HepG2 (cell line): Measurements from ENCODE around the gene ENKUR. TPM values are rescaled to one million over a fixed set of nuclear protein-coding genes. Genes with fewer than 3 reads are reported as not detected.

Experiments
- ATAC-seq: fragments of 200-7000 bp; cut with Tn5 transposase; 3 replicates; pipeline ENCODE4 v1.9.1; 2020; ENCODE audit warnings: mild to moderate bottlenecking, moderate library complexity
- BruUV-seq: library from RNA; stranded (reverse); fragments of 400-500 nt; replicated peaks from 2 replicates; lab custom pipeline; 2021; lab: Mats Ljungman, UMichigan
- CTCF ChIA-PET: fragments of 300-600 bp; formaldehyde crosslinking; extraction: SDS; loops from one replicate; lab custom pipeline; 2021; ENCODE audit warnings: low total read pairs, inconsistent platforms, low intra/inter-chr PET ratio; lab: Yijun Ruan, JAX
- POLR2A ChIA-PET: fragments of 350-600 bp; sonication (Branson Sonifier 250); formaldehyde crosslinking; loops from one replicate; lab custom pipeline; 2020; ENCODE audit warnings: antibody characterized with exemption, inconsistent platforms; lab: Yijun Ruan, JAX
- DNase-seq: peaks from one replicate; pipeline ENCODE4 v3.0.0-alpha.2; 2015; ENCODE audit warnings: low spot score
- FAIRE-seq: peaks from 3 replicates; lab custom pipeline; 2011; peaks lifted over from hg19 to GRCh38; lab: Jason Lieb, UNC
- H2AFZ ChIP-seq: one replicate; pipeline ENCODE4 v1.6.1; 2011; ENCODE audit warnings: low read length, inconsistent platforms
- H3K27ac ChIP-seq: fragments of 300-600 bp; 3 replicates; pipeline ENCODE4 v1.8.0; 2011; ENCODE audit warnings: mixed run types, mild to moderate bottlenecking, mixed read lengths, low read length, inconsistent platforms; ENCODE audit not compliant: insufficient read depth; ENCODE audit errors: extremely low read length
- H3K27me3 ChIP-seq, 2 experiments: fragments of 200-600 bp in 1 of 2; 2 replicates in 1 of 2; 3 replicates in 1 of 2; pipeline versions ENCODE4 v1.6.0 to v1.8.0; 2011; ENCODE audit warnings: low read length in 2 of 2, mild to moderate bottlenecking in 2 of 2, moderate library complexity in 2 of 2, inconsistent platforms in 1 of 2; ENCODE audit not compliant: insufficient read depth in 2 of 2, control insufficient read depth in 1 of 2
- H3K36me3 ChIP-seq, 2 experiments: fragments of 200-600 bp in 1 of 2; replicated peaks in 1 of 2; 2 replicates in 1 of 2; 3 replicates in 1 of 2; pipeline versions ENCODE4 v1.5.1 to v1.8.0; 2011; ENCODE audit warnings: low read length in 2 of 2, inconsistent platforms in 1 of 2; ENCODE audit not compliant: insufficient read depth in 2 of 2, control insufficient read depth in 1 of 2
- H3K4me1 ChIP-seq: 2 replicates; pipeline ENCODE4 v1.5.1; 2012; ENCODE audit warnings: low read length, inconsistent platforms; ENCODE audit not compliant: insufficient read depth
- H3K4me2 ChIP-seq: 2 replicates; pipeline ENCODE4 v1.6.0; 2011; ENCODE audit warnings: low read depth, low read length, inconsistent platforms
- H3K4me3 ChIP-seq, 3 experiments: fragments of 200-600 bp in 1 of 3; sonication (generic), shearing (Covaris generic) in 1 of 3; replicated peaks in 1 of 3; 2 replicates each; pipeline ENCODE4 v1.5.1; 2011 to 2016; ENCODE audit warnings: low read length in 3 of 3, inconsistent platforms in 2 of 3, low read depth in 2 of 3, mild to moderate bottlenecking in 2 of 3, control low read depth in 1 of 3, mixed read lengths in 1 of 3; ENCODE audit not compliant: insufficient read depth in 1 of 3
- H3K79me2 ChIP-seq: one replicate; pipeline ENCODE4 v1.6.1; 2011; ENCODE audit warnings: low read length, inconsistent platforms; ENCODE audit not compliant: insufficient read depth
- H3K9ac ChIP-seq: 2 replicates; pipeline ENCODE4 v1.6.0; 2011; ENCODE audit warnings: mild to moderate bottlenecking, low read depth, low read length, inconsistent platforms; ENCODE audit not compliant: insufficient read depth
- H3K9me3 ChIP-seq: 2 replicates; pipeline ENCODE4 v1.5.1; 2012; ENCODE audit warnings: mild to moderate bottlenecking, low read length
- H4K20me1 ChIP-seq: 2 replicates; pipeline ENCODE4 v1.6.0; 2011; ENCODE audit warnings: inconsistent platforms, mild to moderate bottlenecking, low read length, moderate library complexity; ENCODE audit not compliant: insufficient read depth
- CREB3 ChIP-seq: sonication (generic); formaldehyde crosslinking; IDR thresholded peaks from 2 replicates; pipeline ENCODE4 v1.5.0; 2020; ENCODE audit warnings: missing genetic modification reagents
- MED13 ChIP-seq: sonication (generic); formaldehyde crosslinking; IDR thresholded peaks from 2 replicates; pipeline ENCODE4 v1.5.0; 2020; ENCODE audit warnings: missing genetic modification reagents
- MIER3 ChIP-seq: IDR thresholded peaks from 2 replicates; pipeline ENCODE4 v1.6.1; 2016; ENCODE audit warnings: missing compliant biosample characterization, borderline replicate concordance
- NR2F1 ChIP-seq, 2 experiments: fragments of 450-650 bp in 1 of 2; formaldehyde crosslinking in 1 of 2; IDR thresholded peaks; 2 replicates each; pipeline versions ENCODE4 v1.5.0 to v1.6.1; 2016 to 2020; ENCODE audit warnings: mild to moderate bottlenecking in 1 of 2, missing compliant biosample characterization in 1 of 2, missing genetic modification reagents in 1 of 2, moderate library complexity in 1 of 2
- POLR2AphosphoS5 ChIP-seq: IDR thresholded peaks from 2 replicates; pipeline ENCODE4 v1.6.1; 2012; ENCODE audit warnings: low read depth, low read length
- SKI ChIP-seq: fragments of 450-650 bp; IDR thresholded peaks from one replicate; pipeline ENCODE4 v1.6.1; 2018; ENCODE audit warnings: mild to moderate bottlenecking; ENCODE audit not compliant: partially characterized antibody
- ZKSCAN5 ChIP-seq: sonication (generic); formaldehyde crosslinking; IDR thresholded peaks from 2 replicates; pipeline ENCODE4 v1.5.1; 2020; ENCODE audit warnings: mild to moderate bottlenecking, missing genetic modification reagents
- ZNF503 ChIP-seq: sonication (generic); formaldehyde crosslinking; IDR thresholded peaks from 2 replicates; pipeline ENCODE4 v1.4.0; 2020; ENCODE audit warnings: missing genetic modification reagents
- ZNF569 ChIP-seq: sonication (generic); formaldehyde crosslinking; IDR thresholded peaks from 2 replicates; pipeline ENCODE4 v1.5.0; 2020; ENCODE audit warnings: mild to moderate bottlenecking, missing genetic modification reagents, moderate library complexity, borderline replicate concordance
- ZNF724P ChIP-seq: sonication (generic); formaldehyde crosslinking; IDR thresholded peaks from 2 replicates; pipeline ENCODE4 v1.8.0; 2022; ENCODE audit warnings: missing genetic modification reagents, borderline replicate concordance
- in situ Hi-C: cut with HindIII; loops from 2 replicates; pipeline ENCODE4 v1.10.0; 2017; ENCODE audit warnings: low pct_unique_long_range_greater_than_20kb; ENCODE audit not compliant: extremely low pct_ligation_motif_present
- intact Hi-C: fragments of 100-400 bp; cut with micrococcal nuclease; formaldehyde crosslinking; loops from one replicate; pipeline ENCODE4 v1.10.0; 2022; ENCODE audit not compliant: unreplicated experiment
- polyA plus RNA-seq, 8 experiments: library from polyadenylated mRNA; depleted of rRNA in 3 of 8; stranded (reverse) in 7 of 8; unstranded in 1 of 8; fragments of >200 nt; fragmentation: Illumina TruSeq in 4 of 8; extraction: Trizol in 4 of 8; gene quantifications; 2 replicates each; pipeline versions ENCODE4 v1.2.1 to v1.2.3, GENCODE V29; 2011 to 2016; ENCODE audit warnings: low read depth in 4 of 8, missing spikeins in 1 of 8, mixed read lengths in 1 of 8; ENCODE audit not compliant: insufficient read depth in 1 of 8
- total RNA-seq, 5 experiments: library from RNA; depleted of rRNA; stranded (reverse); fragments of >200 nt; fragmentation: Illumina TruSeq; extraction: Trizol; gene quantifications; 2 replicates each; pipeline ENCODE4 v1.2.3, GENCODE V29; 2016; ENCODE audit warnings: low read depth in 1 of 5
- TF ChIP-seq, protein P1 (sequence below): IDR thresholded peaks from 2 replicates; pipeline ENCODE4 v1.6.1; 2016; ENCODE audit warnings: low read depth
- TF ChIP-seq, protein P2 (sequence below): sonication (generic); formaldehyde crosslinking; IDR thresholded peaks from 2 replicates; pipeline ENCODE4 v1.5.1; 2020; ENCODE audit warnings: mild to moderate bottlenecking, missing genetic modification reagents, borderline replicate concordance
- TF ChIP-seq, protein P3 (sequence below): sonication (generic); formaldehyde crosslinking; IDR thresholded peaks from 2 replicates; pipeline ENCODE4 v1.8.1; 2022; ENCODE audit warnings: low read depth, mild to moderate bottlenecking, missing genetic modification reagents

The ENKUR gene
- total and polyA plus RNA-seq, 2 of the 13 experiments (the other 11 are each of a cell fraction or from before 2014, with no cell fraction given): 0.15 TPM

- TF ChIP-seq, protein P1, sequence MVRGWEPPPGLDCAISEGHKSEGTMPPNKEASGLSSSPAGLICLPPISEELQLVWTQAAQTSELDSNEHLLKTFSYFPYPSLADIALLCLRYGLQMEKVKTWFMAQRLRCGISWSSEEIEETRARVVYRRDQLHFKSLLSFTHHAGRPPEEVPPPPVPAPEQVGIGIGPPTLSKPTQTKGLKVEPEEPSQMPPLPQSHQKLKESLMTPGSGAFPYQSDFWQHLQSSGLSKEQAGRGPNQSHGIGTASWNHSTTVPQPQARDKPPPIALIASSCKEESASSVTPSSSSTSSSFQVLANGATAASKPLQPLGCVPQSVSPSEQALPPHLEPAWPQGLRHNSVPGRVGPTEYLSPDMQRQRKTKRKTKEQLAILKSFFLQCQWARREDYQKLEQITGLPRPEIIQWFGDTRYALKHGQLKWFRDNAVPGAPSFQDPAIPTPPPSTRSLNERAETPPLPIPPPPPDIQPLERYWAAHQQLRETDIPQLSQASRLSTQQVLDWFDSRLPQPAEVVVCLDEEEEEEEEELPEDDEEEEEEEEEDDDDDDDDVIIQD (CRISPR knock-in tag): peak; percentile 91
- TF ChIP-seq, all 625 proteins: peak for 407
Observed at GRCh38 chr10:25016376-25017153, 607 bp upstream of the ENKUR start, which contains the start of gene THNSL1 (continued).

GRCh38 chr10:25014579-25014978 is 1.4 kb downstream of the ENKUR start:
- no peaks in the 10 kb centered on the region for H3K36me3 ChIP-seq
- no peaks in the 10 kb centered on the region for H4K20me1 ChIP-seq
- in situ Hi-C loops: loop anchor here (10.0 kb wide), 1 partner anchor 290 kb away; the partner anchor contains the start of gene ARHGAP21
- no peaks in the 10 kb centered on the region for H3K9me3 ChIP-seq
- ATAC-seq (no peak), FAIRE-seq (no peak), DNase-seq (no peak)
- intact Hi-C loops: no loop called here
- no TSS peak for BruUV-seq
- H3K79me2 ChIP-seq: no peaks in the 10 kb centered on the region
- H3K4me3 ChIP-seq: no peak overlapping the region
- no peak overlapping the region for H2AFZ ChIP-seq
- no peaks in the 10 kb centered on the region for H3K27me3 ChIP-seq
- no peak overlapping the region for H3K9ac ChIP-seq
- H3K27ac ChIP-seq: no peak overlapping the region
- POLR2A ChIA-PET: no interaction called here
- no peak overlapping the region for H3K4me2 ChIP-seq
- CTCF ChIA-PET: no interaction called here
- H3K4me1 ChIP-seq: peaks cover 32% of the 10 kb centered on the region
- TF ChIP-seq MIER3 (CRISPR knock-in tag): no peak
- TF ChIP-seq ZKSCAN5 (CRISPR knock-in tag): no peak
- TF ChIP-seq ZNF724P (CRISPR knock-in tag): no peak
- TF ChIP-seq, protein P2, sequence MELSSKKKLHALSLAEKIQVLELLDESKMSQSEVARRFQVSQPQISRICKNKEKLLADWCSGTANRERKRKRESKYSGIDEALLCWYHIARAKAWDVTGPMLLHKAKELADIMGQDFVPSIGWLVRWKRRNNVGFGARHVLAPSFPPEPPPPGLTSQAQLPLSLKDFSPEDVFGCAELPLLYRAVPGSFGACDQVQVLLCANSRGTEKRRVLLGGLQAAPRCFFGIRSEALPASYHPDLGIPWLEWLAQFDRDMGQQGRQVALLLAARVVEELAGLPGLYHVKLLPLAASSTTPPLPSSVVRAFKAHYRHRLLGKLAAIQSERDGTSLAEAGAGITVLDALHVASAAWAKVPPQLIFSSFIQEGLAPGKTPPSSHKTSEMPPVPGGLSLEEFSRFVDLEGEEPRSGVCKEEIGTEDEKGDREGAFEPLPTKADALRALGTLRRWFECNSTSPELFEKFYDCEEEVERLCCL (CRISPR knock-in tag): no peak
- TF ChIP-seq NR2F1 (CRISPR knock-in tag; IDR thresholded peaks at IDR 0.05): no peak
- TF ChIP-seq CREB3 (CRISPR knock-in tag): no peak
- TF ChIP-seq SKI: no peak
- TF ChIP-seq, protein P3, sequence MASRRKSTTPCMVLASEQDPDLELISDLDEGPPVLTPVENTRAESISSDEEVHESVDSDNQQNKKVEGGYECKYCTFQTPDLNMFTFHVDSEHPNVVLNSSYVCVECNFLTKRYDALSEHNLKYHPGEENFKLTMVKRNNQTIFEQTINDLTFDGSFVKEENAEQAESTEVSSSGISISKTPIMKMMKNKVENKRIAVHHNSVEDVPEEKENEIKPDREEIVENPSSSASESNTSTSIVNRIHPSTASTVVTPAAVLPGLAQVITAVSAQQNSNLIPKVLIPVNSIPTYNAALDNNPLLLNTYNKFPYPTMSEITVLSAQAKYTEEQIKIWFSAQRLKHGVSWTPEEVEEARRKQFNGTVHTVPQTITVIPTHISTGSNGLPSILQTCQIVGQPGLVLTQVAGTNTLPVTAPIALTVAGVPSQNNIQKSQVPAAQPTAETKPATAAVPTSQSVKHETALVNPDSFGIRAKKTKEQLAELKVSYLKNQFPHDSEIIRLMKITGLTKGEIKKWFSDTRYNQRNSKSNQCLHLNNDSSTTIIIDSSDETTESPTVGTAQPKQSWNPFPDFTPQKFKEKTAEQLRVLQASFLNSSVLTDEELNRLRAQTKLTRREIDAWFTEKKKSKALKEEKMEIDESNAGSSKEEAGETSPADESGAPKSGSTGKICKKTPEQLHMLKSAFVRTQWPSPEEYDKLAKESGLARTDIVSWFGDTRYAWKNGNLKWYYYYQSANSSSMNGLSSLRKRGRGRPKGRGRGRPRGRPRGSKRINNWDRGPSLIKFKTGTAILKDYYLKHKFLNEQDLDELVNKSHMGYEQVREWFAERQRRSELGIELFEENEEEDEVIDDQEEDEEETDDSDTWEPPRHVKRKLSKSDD (CRISPR knock-in tag): no peak
- TF ChIP-seq MED13 (CRISPR knock-in tag): no peak
- TF ChIP-seq ZNF569 (CRISPR knock-in tag): no peak
- no peak for TF ChIP-seq ZNF503 (CRISPR knock-in tag)
- no peak for TF ChIP-seq POLR2AphosphoS5
